ENCODE results near the gene CLEC17A. TPM values are rescaled to one million over a fixed set of nuclear protein-coding genes. Genes with fewer than 3 reads are reported as not detected.
A peak's percentile ranks its signal among the peaks of the same experiment; 100 is the strongest.
"Not testable (repeated sequence)": the region's sequence is repeated elsewhere in the genome, so short reads cannot be mapped to it uniquely, and the experiment has no call there.

Gene CLEC17A
- total and polyA plus RNA-seq, 8 donors = 0.10 to 0.33 (median 0.14) TPM; not detected in 2

- Histone ChIP-seq H3K4me3 (no peak overlapping the region), H3K27ac (no peak overlapping the region), H3K4me1 (peaks cover 0 to 9% of the 10 kb centered on the region in 2 donors), H3K36me3 (no peaks in the 10 kb centered on the region), H3K9me3 (no peaks in the 10 kb centered on the region), H3K27me3 (no peaks in the 10 kb centered on the region)
- intact Hi-C loops (cut with DNase I) = no loop called here
- ATAC-seq = peak; percentile 63
- TF ChIP-seq, protein P1, sequence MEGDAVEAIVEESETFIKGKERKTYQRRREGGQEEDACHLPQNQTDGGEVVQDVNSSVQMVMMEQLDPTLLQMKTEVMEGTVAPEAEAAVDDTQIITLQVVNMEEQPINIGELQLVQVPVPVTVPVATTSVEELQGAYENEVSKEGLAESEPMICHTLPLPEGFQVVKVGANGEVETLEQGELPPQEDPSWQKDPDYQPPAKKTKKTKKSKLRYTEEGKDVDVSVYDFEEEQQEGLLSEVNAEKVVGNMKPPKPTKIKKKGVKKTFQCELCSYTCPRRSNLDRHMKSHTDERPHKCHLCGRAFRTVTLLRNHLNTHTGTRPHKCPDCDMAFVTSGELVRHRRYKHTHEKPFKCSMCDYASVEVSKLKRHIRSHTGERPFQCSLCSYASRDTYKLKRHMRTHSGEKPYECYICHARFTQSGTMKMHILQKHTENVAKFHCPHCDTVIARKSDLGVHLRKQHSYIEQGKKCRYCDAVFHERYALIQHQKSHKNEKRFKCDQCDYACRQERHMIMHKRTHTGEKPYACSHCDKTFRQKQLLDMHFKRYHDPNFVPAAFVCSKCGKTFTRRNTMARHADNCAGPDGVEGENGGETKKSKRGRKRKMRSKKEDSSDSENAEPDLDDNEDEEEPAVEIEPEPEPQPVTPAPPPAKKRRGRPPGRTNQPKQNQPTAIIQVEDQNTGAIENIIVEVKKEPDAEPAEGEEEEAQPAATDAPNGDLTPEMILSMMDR (IDR thresholded peaks at IDR 0.05) = no peak
- DNase-seq = no peak
Measured at GRCh38 chr19:14542711-14543328, 40.1 kb upstream of the CLEC17A start.

DNA sequence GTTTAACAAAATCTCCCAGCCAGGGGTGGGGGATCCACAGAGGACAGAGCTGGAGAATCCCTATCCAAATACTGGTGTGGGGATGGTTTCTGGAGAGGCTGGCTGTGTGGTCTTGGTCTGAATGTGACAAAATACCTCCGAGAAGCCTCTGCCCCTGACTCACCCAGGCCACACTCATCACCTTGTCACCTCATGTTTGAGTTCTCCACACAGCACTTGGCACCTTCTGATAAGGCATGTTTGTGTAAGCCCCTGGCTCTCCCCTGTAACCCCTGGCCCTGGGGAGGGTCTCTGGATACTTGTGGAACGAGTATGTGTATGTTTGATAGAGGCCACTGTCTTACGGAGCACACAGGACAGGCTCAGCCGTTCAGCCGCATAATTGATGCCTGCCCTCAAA lies 38.8 kb upstream of the CLEC17A start:
- TF ChIP-seq, protein P1 (IDR thresholded peaks at IDR 0.05) = no peak
- no peak for ATAC-seq
- intact Hi-C loops (cut with DNase I) = no loop called here

DNA sequence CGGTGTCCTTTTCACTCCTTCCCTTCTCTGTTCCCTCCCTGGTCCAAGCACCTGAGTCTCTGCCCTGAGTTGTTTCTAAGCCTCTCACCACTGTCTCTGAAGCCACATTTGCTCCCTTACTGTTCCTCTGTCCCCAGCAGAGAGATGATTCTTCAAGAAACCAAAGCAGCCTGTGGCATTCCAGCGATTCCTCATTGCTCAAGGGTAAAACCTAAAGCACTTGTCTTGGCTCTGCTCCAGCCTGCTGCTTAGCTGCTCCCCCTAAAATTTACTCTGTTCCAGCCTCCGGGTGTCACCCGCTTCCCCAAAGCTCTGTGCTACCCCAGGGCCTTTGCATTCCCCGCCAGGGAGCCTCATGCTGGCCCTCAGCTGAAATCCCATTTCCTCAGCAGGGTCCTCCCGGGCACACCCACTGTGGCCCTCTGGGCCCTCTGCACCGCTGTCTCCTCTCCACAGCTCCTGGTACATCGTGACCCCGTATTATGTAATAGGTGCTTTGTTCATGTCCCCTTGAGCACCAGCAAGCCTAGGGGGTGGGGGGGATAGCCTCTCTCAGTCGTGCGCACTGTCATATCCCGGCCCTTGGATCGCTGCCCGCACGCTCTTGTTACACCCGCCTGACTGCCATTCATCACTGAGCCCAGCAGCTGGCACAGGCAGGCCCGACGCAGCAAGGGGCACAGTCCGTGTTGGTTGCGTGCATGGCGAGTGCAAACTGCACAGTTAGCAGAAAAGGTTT lies 37.7 kb upstream of the CLEC17A start:
- ATAC-seq = peak; percentile 70
- Histone ChIP-seq H3K4me1 (peaks cover 0 to 5% of the 10 kb centered on the region in 2 donors), H3K27me3 (no peaks in the 10 kb centered on the region), H3K27ac (no peak overlapping the region), H3K9me3 (no peaks in the 10 kb centered on the region), H3K36me3 (peaks cover 0 to 9% of the 10 kb centered on the region in 2 donors), H3K4me3 (no peak overlapping the region)
- DNase-seq = peak in 1 of 4 donors; percentile 82
- TF ChIP-seq, protein P1 (IDR thresholded peaks at IDR 0.05) = no peak
- intact Hi-C loops (cut with DNase I) = no loop called here

More for the DNA sequence above, 38.8 kb upstream of the CLEC17A start:
- H3K27me3 ChIP-seq = no peaks in the 10 kb centered on the region
- peaks cover 0 to 5% of the 10 kb centered on the region in 2 donors for H3K4me1 ChIP-seq
- no peak overlapping the region for H3K4me3 ChIP-seq
- no peak for DNase-seq
- no peak overlapping the region for H3K27ac ChIP-seq
- peaks cover 0 to 5% of the 10 kb centered on the region in 2 donors for H3K36me3 ChIP-seq
- no peaks in the 10 kb centered on the region for H3K9me3 ChIP-seq

DNA sequence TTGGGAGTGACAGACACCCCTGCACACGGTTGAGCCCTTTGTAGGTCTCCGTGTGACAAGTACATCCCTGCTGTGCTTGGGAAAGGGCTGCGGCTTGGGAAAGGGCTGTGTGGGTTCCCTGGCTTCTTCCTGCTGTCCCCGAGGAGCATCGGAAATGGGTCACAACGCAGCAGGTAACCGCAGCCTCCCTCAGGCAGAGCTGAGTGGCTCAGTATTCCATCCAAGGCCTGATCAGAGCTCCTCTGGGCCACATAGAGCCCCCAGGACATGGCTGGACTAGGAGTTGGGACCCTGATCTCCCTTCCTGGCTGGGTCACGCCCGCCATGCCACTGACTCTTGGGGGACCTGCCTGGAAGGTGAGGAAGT lies 37.2 kb upstream of the CLEC17A start:
- DNase-seq = no peak
- ATAC-seq = no peak
- TF ChIP-seq, protein P1 (IDR thresholded peaks at IDR 0.05) = no peak
- H3K27me3 ChIP-seq = no peaks in the 10 kb centered on the region
- intact Hi-C loops (cut with DNase I) = no loop called here
- no peaks in the 10 kb centered on the region for H3K9me3 ChIP-seq
- H3K36me3 ChIP-seq = peaks cover 0 to 12% of the 10 kb centered on the region in 2 donors
- peaks cover 0 to 9% of the 10 kb centered on the region in 2 donors for H3K4me1 ChIP-seq
- H3K27ac ChIP-seq = no peak overlapping the region
- no peak overlapping the region for H3K4me3 ChIP-seq

- TF ChIP-seq, protein P1 (IDR thresholded peaks at IDR 0.05) = no peak
- Histone ChIP-seq H3K36me3 (peaks cover 0 to 18% of the 10 kb centered on the region in 2 donors), H3K9me3 (no peaks in the 10 kb centered on the region), H3K4me3 (no peak overlapping the region), H3K4me1 (peaks cover 0 to 21% of the 10 kb centered on the region in 2 donors), H3K27ac (no peak overlapping the region), H3K27me3 (no peaks in the 10 kb centered on the region)
- intact Hi-C loops (cut with DNase I) = no loop called here
- DNase-seq (peak in 1 of 4 donors; percentile 63), ATAC-seq (no peak)
Measured at GRCh38 chr19:14550201-14550754, 32.6 kb upstream of the CLEC17A start.

GRCh38 chr19:14551134-14552005 lies 31.5 kb upstream of the CLEC17A start:
- DNase-seq (peak in 1 of 4 donors; percentile 80), ATAC-seq (peak; percentile 37)
- H3K36me3 ChIP-seq = peaks cover 0 to 18% of the 10 kb centered on the region in 2 donors
- H3K27ac ChIP-seq = peak overlapping the region in 1 of 2 donors; percentile 72
- H3K4me3 ChIP-seq; H3K27me3 ChIP-seq; H3K9me3 ChIP-seq; intact Hi-C loops (cut with DNase I): not testable (repeated sequence)
- H3K4me1 ChIP-seq = peaks cover 0 to 22% of the 10 kb centered on the region in 2 donors

GRCh38 chr19:14552006-14552360 lies 30.9 kb upstream of the CLEC17A start:
- H3K4me3 ChIP-seq; intact Hi-C loops (cut with DNase I); H3K9me3 ChIP-seq; DNase-seq; ATAC-seq; H3K27ac ChIP-seq; H3K27me3 ChIP-seq: not testable (repeated sequence)
- Histone ChIP-seq H3K36me3 (peaks cover 0 to 18% of the 10 kb centered on the region in 2 donors), H3K4me1 (peaks cover 0 to 28% of the 10 kb centered on the region in 2 donors)

Measured in left lung (tissue), 10 donors.